MM.1S (cell line): ENCODE data around the gene ONECUT1.

ENCODE experiments used
- CTCF ChIP-seq: fragments of 300-600 bp; sonication (generic); IDR thresholded peaks from 2 replicates; pipeline ENCODE4 v1.5.1; 2016; ENCODE audit warnings: antibody characterized with exemption, low read length, mixed read lengths
- EZH2 ChIP-seq: fragments of 300-600 bp; sonication (generic); optimal IDR thresholded peaks from 2 replicates; pipeline ENCODE3; 2017; ENCODE audit warnings: low read depth, mild to moderate bottlenecking, antibody characterized with exemption, low read length, mixed read lengths
- EZH2phosphoT487 ChIP-seq: fragments of 300-600 bp; sonication (generic); IDR thresholded peaks from 2 replicates; pipeline ENCODE4 v1.6.1; 2018; ENCODE audit warnings: antibody characterized with exemption, low read length

- TF ChIP-seq CTCF (no peak), EZH2phosphoT487 (no peak), EZH2 (no peak)
Observed at GRCh38 chr15:52796228-52796521, 6.0 kb upstream of the ONECUT1 start.
